GM21526 (cell line): ENCODE results near the gene RNF208.
A peak's percentile ranks its signal among the peaks of the same experiment; 100 is the strongest.
"Not testable (repeated sequence)": the region's sequence is repeated elsewhere in the genome, so short reads cannot be mapped to it uniquely, and the experiment has no call there.

Experiments used
- ATAC-seq: cut with Tn5 transposase; IDR thresholded peaks from one replicate; pipeline ENCODE4 v1.9.1; 2021; ENCODE audit warnings: moderate library complexity; ENCODE audit not compliant: unreplicated experiment, low FRiP score

The RNF208 gene

GRCh38 chr9:137240318-137240840 lies 18.3 kb upstream of the RNF208 start:
- ATAC-seq: peak; percentile 22

- ATAC-seq: not testable (repeated sequence)
Observed at GRCh38 chr9:137239541-137240200, 17.6 kb upstream of the RNF208 start.

GRCh38 chr9:137237759-137238726 lies 16.0 kb upstream of the RNF208 start:
- no peak for ATAC-seq

- no peak for ATAC-seq
Observed at GRCh38 chr9:137236936-137237421, 14.9 kb upstream of the RNF208 start.

GRCh38 chr9:137236238-137236935 lies 14.3 kb upstream of the RNF208 start:
- ATAC-seq: no peak

GRCh38 chr9:137235424-137236237 lies 13.6 kb upstream of the RNF208 start:
- ATAC-seq: no peak

- ATAC-seq: no peak
Observed at GRCh38 chr9:137234758-137235423, 12.9 kb upstream of the RNF208 start.

- ATAC-seq: no peak
Observed at GRCh38 chr9:137234055-137234697, 12.1 kb upstream of the RNF208 start.

- ATAC-seq: no peak
Observed at GRCh38 chr9:137233143-137233980, 11.3 kb upstream of the RNF208 start.

GRCh38 chr9:137232510-137232909 lies 10.5 kb upstream of the RNF208 start:
- no peak for ATAC-seq

- no peak for ATAC-seq
Observed at GRCh38 chr9:137232101-137232500, 10.1 kb upstream of the RNF208 start.

GRCh38 chr9:137231372-137232039 lies 9.5 kb upstream of the RNF208 start:
- ATAC-seq: no peak

GRCh38 chr9:137230705-137231371 lies 8.8 kb upstream of the RNF208 start, which contains the start of gene SLC34A3:
Gene SLC34A3, plus strand, starts transcription at chr9:137230901. Its CDS starts 802 bp downstream, at chr9:137231703.
- ATAC-seq: no peak

- no peak for ATAC-seq
Observed at GRCh38 chr9:137229903-137230704, 8.1 kb upstream of the RNF208 start.

- no peak for ATAC-seq
Observed at GRCh38 chr9:137228968-137229896, 7.2 kb upstream of the RNF208 start.
